H9 (cell line): ENCODE data around the gene CCR5. TPM values are rescaled to one million over a fixed set of nuclear protein-coding genes. Genes with fewer than 3 reads are reported as not detected.

Experiments
- DNase-seq: peaks from one replicate; pipeline ENCODE4 v3.0.0-alpha.2; 2017
- H2AFZ ChIP-seq: one replicate; pipeline ENCODE4 v1.6.1; 2013; ENCODE audit warnings: mild to moderate bottlenecking, low read length, control low read depth, moderate library complexity
- H2AK5ac ChIP-seq: 2 replicates; pipeline ENCODE4 v1.6.1; 2013; ENCODE audit warnings: low read length, control low read depth, mixed read lengths; ENCODE audit not compliant: insufficient read length
- H2BK120ac ChIP-seq: one replicate; pipeline ENCODE4 v1.6.1; 2013; ENCODE audit warnings: low read depth, mild to moderate bottlenecking, low read length, control low read depth, inconsistent platforms; ENCODE audit not compliant: poor library complexity, severe bottlenecking
- H2BK12ac ChIP-seq: 2 replicates; pipeline ENCODE4 v1.6.1; 2013; ENCODE audit warnings: low read length, control low read depth, mixed read lengths, low read depth; ENCODE audit not compliant: insufficient read length
- H2BK15ac ChIP-seq: 2 replicates; pipeline ENCODE4 v1.6.1; 2013; ENCODE audit warnings: low read depth, low read length, control low read depth
- H2BK20ac ChIP-seq: one replicate; pipeline ENCODE4 v1.6.1; 2013; ENCODE audit warnings: low read depth, mild to moderate bottlenecking, low read length, control low read depth, inconsistent platforms; ENCODE audit not compliant: poor library complexity, severe bottlenecking
- H2BK5ac ChIP-seq: 2 replicates; pipeline ENCODE4 v1.6.1; 2013; ENCODE audit warnings: low read length, control low read depth, mixed read lengths; ENCODE audit not compliant: insufficient read length
- H3K14ac ChIP-seq: 2 replicates; pipeline ENCODE4 v1.6.1; 2013; ENCODE audit warnings: low read length, control low read depth; ENCODE audit not compliant: insufficient read depth
- H3K18ac ChIP-seq: 2 replicates; pipeline ENCODE4 v1.6.1; 2013; ENCODE audit warnings: low read depth, mild to moderate bottlenecking, mixed read lengths, low read length, control low read depth; ENCODE audit not compliant: insufficient read length
- H3K23ac ChIP-seq: 2 replicates; pipeline ENCODE4 v1.6.1; 2013; ENCODE audit warnings: low read length, control low read depth, mixed read lengths, low read depth; ENCODE audit not compliant: insufficient read length
- H3K23me2 ChIP-seq: 2 replicates; pipeline ENCODE4 v1.6.1; 2013; ENCODE audit warnings: low read depth, mild to moderate bottlenecking, mixed read lengths, low read length, control low read depth; ENCODE audit not compliant: insufficient read length, poor library complexity, severe bottlenecking
- H3K27ac ChIP-seq: 2 replicates; pipeline ENCODE4 v1.5.1; 2013; ENCODE audit warnings: low read length, control low read depth, mixed read lengths, low read depth; ENCODE audit not compliant: insufficient read length
- H3K27me3 ChIP-seq: 2 replicates; pipeline ENCODE4 v1.6.1; 2013; ENCODE audit warnings: low read length, control low read depth, inconsistent platforms; ENCODE audit not compliant: insufficient read depth
- H3K4ac ChIP-seq: 2 replicates; pipeline ENCODE4 v1.6.1; 2013; ENCODE audit warnings: low read depth, mild to moderate bottlenecking, control low read depth, inconsistent platforms, low read length, moderate library complexity
- H3K4me1 ChIP-seq: 2 replicates; pipeline ENCODE4 v1.6.1; 2013; ENCODE audit warnings: low read length, control low read depth, inconsistent platforms; ENCODE audit not compliant: insufficient read depth
- H3K4me2 ChIP-seq: 2 replicates; pipeline ENCODE4 v1.6.1; 2013; ENCODE audit warnings: low read length, control low read depth, mixed read lengths; ENCODE audit not compliant: insufficient read length, insufficient read depth
- H3K56ac ChIP-seq: 2 replicates; pipeline ENCODE4 v1.6.1; 2013; ENCODE audit warnings: low read depth, mild to moderate bottlenecking, mixed read lengths, low read length, control low read depth; ENCODE audit not compliant: insufficient read length
- H3K79me1 ChIP-seq: 2 replicates; pipeline ENCODE4 v1.6.1; 2013; ENCODE audit warnings: low read depth, mild to moderate bottlenecking, moderate library complexity, low read length, control low read depth, inconsistent platforms; ENCODE audit not compliant: insufficient read depth, poor library complexity, severe bottlenecking
- H3K79me2 ChIP-seq: 2 replicates; pipeline ENCODE4 v1.6.1; 2013; ENCODE audit warnings: low read length, control low read depth, inconsistent platforms; ENCODE audit not compliant: insufficient read depth
- H3K9ac ChIP-seq: 2 replicates; pipeline ENCODE4 v1.6.1; 2013; ENCODE audit warnings: low read length, control low read depth, mixed read lengths; ENCODE audit not compliant: insufficient read length; ENCODE audit errors: extremely low read depth
- H3K9me3 ChIP-seq: one replicate; pipeline ENCODE4 v1.6.1; 2013; ENCODE audit warnings: low read depth, low read length, inconsistent platforms; ENCODE audit not compliant: control insufficient read depth
- H3T11ph ChIP-seq: one replicate; pipeline ENCODE4 v1.6.1; 2013; ENCODE audit warnings: mild to moderate bottlenecking, low read length, control low read depth, inconsistent platforms
- H4K20me1 ChIP-seq: one replicate; pipeline ENCODE4 v1.6.1; 2013; ENCODE audit not compliant: control insufficient read depth, insufficient read length, insufficient read depth
- H4K5ac ChIP-seq: 2 replicates; pipeline ENCODE4 v1.6.1; 2013; ENCODE audit warnings: low read depth, mild to moderate bottlenecking, mixed read lengths, low read length, control low read depth; ENCODE audit not compliant: insufficient read length
- H4K8ac ChIP-seq: replicated peaks from 2 replicates; pipeline ENCODE4 v1.6.1; 2013; ENCODE audit warnings: low read length, control low read depth, mixed read lengths, low read depth; ENCODE audit not compliant: insufficient read length
- H4K91ac ChIP-seq: 2 replicates; pipeline ENCODE4 v1.6.1; 2013; ENCODE audit warnings: low read depth, mild to moderate bottlenecking, moderate library complexity, mixed read lengths, low read length, control low read depth; ENCODE audit not compliant: insufficient read length
- H3K27ac Mint-ChIP-seq, 3 experiments: 2 replicates in 2 of 3; 3 replicates in 1 of 3; pipeline ENCODE4 v1.8.0; 2020 to 2021; ENCODE audit warnings: mixed read lengths in 3 of 3, mild to moderate bottlenecking in 1 of 3, moderate library complexity in 1 of 3
- H3K27me3 Mint-ChIP-seq: 2 replicates; pipeline ENCODE4 v1.8.0; 2021; ENCODE audit warnings: low read depth, mild to moderate bottlenecking, moderate library complexity, mixed read lengths
- H3K36me3 Mint-ChIP-seq, 3 experiments: 2 replicates in 2 of 3; 3 replicates in 1 of 3; pipeline ENCODE4 v1.8.0; 2020 to 2021; ENCODE audit warnings: low read depth in 3 of 3, mixed read lengths in 3 of 3; ENCODE audit not compliant: insufficient read depth in 1 of 3
- H3K4me1 Mint-ChIP-seq, 2 experiments: 2 replicates each; pipeline ENCODE4 v1.8.0; 2020; ENCODE audit warnings: mixed read lengths in 2 of 2
- H3K4me3 Mint-ChIP-seq, 2 experiments: 2 replicates in 1 of 2; 3 replicates in 1 of 2; pipeline ENCODE4 v1.8.0; 2020 to 2021; ENCODE audit warnings: mild to moderate bottlenecking in 2 of 2, mixed read lengths in 2 of 2, moderate library complexity in 1 of 2
- H3K9me3 Mint-ChIP-seq, 2 experiments: 2 replicates in 1 of 2; 3 replicates in 1 of 2; pipeline ENCODE4 v1.8.0; 2020; ENCODE audit warnings: mild to moderate bottlenecking in 2 of 2, mixed read lengths in 2 of 2, moderate library complexity in 1 of 2
- WGBS: extraction: QIAGEN DNeasy Blood & Tissue Kit; methylation state at CpG from one replicate; pipeline ENCODE4 v1.1.7; 2013; ENCODE audit warnings: missing lambda C conversion rate, low lambda C conversion rate, mixed read lengths; ENCODE audit not compliant: insufficient read length; ENCODE audit errors: extremely low coverage; 5-methylcytosine and 5-hydroxymethylcytosine counted together
- total RNA-seq: library from RNA; stranded (reverse); gene quantifications from 2 replicates; pipeline ENCODE4 v1.2.1, GENCODE V29; 2021
- TF ChIP-seq, protein P1 (sequence below): fragments of 200-600 bp; sonication (generic); conservative IDR thresholded peaks from 3 replicates; pipeline ENCODE4 v1.8.0; 2021; ENCODE audit warnings: antibody characterized with exemption, mild to moderate bottlenecking

Gene CCR5
- total RNA-seq, 1 experiment from 2014 or later, result not detected

DNA sequence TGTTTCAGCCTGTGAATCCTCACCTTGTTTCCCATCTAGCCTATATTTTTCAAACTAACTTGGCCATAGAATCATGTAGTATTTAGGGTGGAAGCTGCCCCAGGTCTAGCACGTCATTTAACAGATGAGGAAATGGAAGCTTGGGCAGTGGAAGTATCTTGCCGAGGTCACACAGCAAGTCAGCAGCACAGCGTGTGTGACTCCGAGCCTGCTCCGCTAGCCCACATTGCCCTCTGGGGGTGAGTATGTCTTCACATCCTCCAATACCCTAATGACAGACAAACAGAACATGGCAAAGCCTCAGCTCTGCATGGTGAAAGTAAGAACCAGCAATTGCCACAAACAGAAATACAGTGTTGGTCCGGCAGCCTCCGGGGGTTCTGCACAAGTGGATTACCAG is 2.2 kb upstream of the CCR5 start:
- no peak overlapping the region for H3K14ac ChIP-seq
- H3K56ac ChIP-seq, result no peak overlapping the region
- no peak overlapping the region for H3K4me3 Mint-ChIP-seq
- H3K27me3 ChIP-seq, result no peaks in the 10 kb centered on the region
- no peak overlapping the region for H3K4ac ChIP-seq
- no peak overlapping the region for H2BK120ac ChIP-seq
- H3K4me2 ChIP-seq, result no peak overlapping the region
- no peak overlapping the region for H2AK5ac ChIP-seq
- H3T11ph ChIP-seq, result no peak overlapping the region
- H2BK15ac ChIP-seq, result no peak overlapping the region
- H3K9ac ChIP-seq, result no peak overlapping the region
- TF ChIP-seq, protein P1, sequence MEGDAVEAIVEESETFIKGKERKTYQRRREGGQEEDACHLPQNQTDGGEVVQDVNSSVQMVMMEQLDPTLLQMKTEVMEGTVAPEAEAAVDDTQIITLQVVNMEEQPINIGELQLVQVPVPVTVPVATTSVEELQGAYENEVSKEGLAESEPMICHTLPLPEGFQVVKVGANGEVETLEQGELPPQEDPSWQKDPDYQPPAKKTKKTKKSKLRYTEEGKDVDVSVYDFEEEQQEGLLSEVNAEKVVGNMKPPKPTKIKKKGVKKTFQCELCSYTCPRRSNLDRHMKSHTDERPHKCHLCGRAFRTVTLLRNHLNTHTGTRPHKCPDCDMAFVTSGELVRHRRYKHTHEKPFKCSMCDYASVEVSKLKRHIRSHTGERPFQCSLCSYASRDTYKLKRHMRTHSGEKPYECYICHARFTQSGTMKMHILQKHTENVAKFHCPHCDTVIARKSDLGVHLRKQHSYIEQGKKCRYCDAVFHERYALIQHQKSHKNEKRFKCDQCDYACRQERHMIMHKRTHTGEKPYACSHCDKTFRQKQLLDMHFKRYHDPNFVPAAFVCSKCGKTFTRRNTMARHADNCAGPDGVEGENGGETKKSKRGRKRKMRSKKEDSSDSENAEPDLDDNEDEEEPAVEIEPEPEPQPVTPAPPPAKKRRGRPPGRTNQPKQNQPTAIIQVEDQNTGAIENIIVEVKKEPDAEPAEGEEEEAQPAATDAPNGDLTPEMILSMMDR, result peak; percentile 65; the same call in 2 of the 3 replicates
- no peaks in the 10 kb centered on the region for H4K20me1 ChIP-seq
- H2AFZ ChIP-seq, result no peak overlapping the region
- DNase-seq, result peak; percentile 77
- peaks cover 12% of the 10 kb centered on the region for H3K27me3 Mint-ChIP-seq
- H3K79me2 ChIP-seq, result no peaks in the 10 kb centered on the region
- no peaks in the 10 kb centered on the region for H3K9me3 ChIP-seq
- H3K18ac ChIP-seq, result no peak overlapping the region
- H2BK20ac ChIP-seq, result no peak overlapping the region
- H3K4me1 ChIP-seq, result no peaks in the 10 kb centered on the region; the same call in 1 of the 2 replicates
- H3K23ac ChIP-seq, result no peak overlapping the region
- no peak overlapping the region for H2BK5ac ChIP-seq
- no peaks in the 10 kb centered on the region for H3K36me3 Mint-ChIP-seq
- no peaks in the 10 kb centered on the region for H3K9me3 Mint-ChIP-seq
- no peak overlapping the region for H2BK12ac ChIP-seq
- H3K23me2 ChIP-seq, result no peaks in the 10 kb centered on the region
- no CpG with 5 or more reads among the region's 7 CpGs for WGBS
- H4K5ac ChIP-seq, result no peak overlapping the region
- H4K91ac ChIP-seq, result no peak overlapping the region
- no peaks in the 10 kb centered on the region for H3K79me1 ChIP-seq
- H3K4me1 Mint-ChIP-seq, result no peaks in the 10 kb centered on the region; a peak in 1 of 4 replicates
- H3K27ac ChIP-seq, result no peak overlapping the region
- H4K8ac ChIP-seq, result no peak overlapping the region
- no peak overlapping the region for H3K27ac Mint-ChIP-seq
